Adrenal gland (tissue), 5 donors: ENCODE data around the gene TPSG1.

Source experiments
- CTCF ChIP-seq, 6 experiments: fragments of 450-650 bp in 4 of 6; fragments of 200-600 bp in 2 of 6; sonication (generic) in 1 of 6; IDR thresholded peaks; 1 replicate in 5 of 6; 2 replicates in 1 of 6; pipeline versions ENCODE4 v1.5.1 to v1.8.0; 2016 to 2021; ENCODE audit warnings: antibody characterized with exemption in 6 of 6, mild to moderate bottlenecking in 2 of 6, moderate library complexity in 1 of 6
- POLR2A ChIP-seq, 2 donors: fragments of 450-650 bp; IDR thresholded peaks; one replicate each; pipeline ENCODE4 v1.6.1; 2017; ENCODE audit warnings: antibody characterized with exemption in 2 of 2, mild to moderate bottlenecking in 2 of 2, moderate library complexity in 1 of 2
- donor health status: DM: no; HTN: no; CAD: no.

GRCh38 chr16:1204933-1205332 is 20.1 kb downstream of the TPSG1 start:
- TF ChIP-seq CTCF (IDR thresholded peaks at IDR 0.05), result no peak
- no peak for TF ChIP-seq POLR2A (IDR thresholded peaks at IDR 0.05)
